Mesothelial cell of epicardium (in vitro differentiated cells): ENCODE measurements around the gene EFHC1. TPM values are rescaled to one million over a fixed set of nuclear protein-coding genes. Genes with fewer than 3 reads are reported as not detected.

ENCODE experiments used
- DNase-seq, 2 experiments: peaks; one replicate each; pipeline ENCODE4 v3.0.0; 2021; ENCODE audit warnings: low spot score in 2 of 2; ENCODE audit not compliant: unreplicated experiment in 2 of 2
- H3K27ac Mint-ChIP-seq: 2 replicates; pipeline ENCODE4 v1.8.0; 2021; ENCODE audit warnings: mixed read lengths
- H3K27me3 Mint-ChIP-seq: 2 replicates; pipeline ENCODE4 v1.8.0; 2021; ENCODE audit warnings: low read depth, mixed read lengths
- H3K36me3 Mint-ChIP-seq: 2 replicates; pipeline ENCODE4 v1.8.0; 2021; ENCODE audit warnings: mixed read lengths
- H3K4me1 Mint-ChIP-seq: 2 replicates; pipeline ENCODE4 v1.8.0; 2021; ENCODE audit warnings: mixed read lengths
- H3K4me3 Mint-ChIP-seq: 2 replicates; pipeline ENCODE4 v1.8.0; 2021; ENCODE audit warnings: mild to moderate bottlenecking, moderate library complexity, mixed read lengths
- H3K9me3 Mint-ChIP-seq: 2 replicates; pipeline ENCODE4 v1.8.0; 2021; ENCODE audit warnings: mixed read lengths
- CTCF ChIP-seq: fragments of 200-600 bp; sonication (generic); IDR thresholded peaks from one replicate; pipeline ENCODE4 v1.5.0; 2021; ENCODE audit warnings: antibody characterized with exemption; ENCODE audit not compliant: unreplicated experiment
- total RNA-seq: library from RNA; stranded (reverse); gene quantifications from 3 replicates; pipeline ENCODE4 v1.2.1, GENCODE V29; 2021

The EFHC1 gene
- total RNA-seq, 1 donor from 2014 or later, result 34.4 TPM

- Mint-ChIP-seq H3K9me3 (no peaks in the 10 kb centered on the region), H3K27ac (peak overlapping the region; percentile 87), H3K4me3 (no peak overlapping the region)
Measured at GRCh38 chr6:52572536-52572935, 152.4 kb downstream of the EFHC1 start.

GRCh38 chr6:52573295-52573694 lies 153.2 kb downstream of the EFHC1 start:
- Mint-ChIP-seq H3K4me3 (peak overlapping the region; percentile 37), H3K4me1 (peaks cover 79% of the 10 kb centered on the region), H3K9me3 (no peaks in the 10 kb centered on the region), H3K27me3 (no peaks in the 10 kb centered on the region), H3K36me3 (no peaks in the 10 kb centered on the region), H3K27ac (peak overlapping the region; percentile 87)
- no peak for DNase-seq
- TF ChIP-seq CTCF, result no peak

More at GRCh38 chr6:52572536-52572935, 152.4 kb downstream of the EFHC1 start:
- Mint-ChIP-seq H3K4me1 (peaks cover 76% of the 10 kb centered on the region), H3K36me3 (no peaks in the 10 kb centered on the region), H3K27me3 (no peaks in the 10 kb centered on the region)
- TF ChIP-seq CTCF, result no peak
- no peak for DNase-seq

Other genes with a start within 250 kb of the EFHC1 start
- gene IL17A, start 234.0 kb upstream of the EFHC1 start, total RNA-seq, result not detected in 3 replicates
- gene IL17F, start 175.8 kb upstream of the EFHC1 start, total RNA-seq, result not detected in 3 replicates
- 71.4 to 74.5 TPM (median 71.6 TPM) in 3 replicates for gene MCM3, start 135.6 kb upstream of the EFHC1 start, total RNA-seq
- gene PAQR8, start 58.2 kb upstream of the EFHC1 start, total RNA-seq, result 9.5 to 9.7 TPM (median 9.5 TPM) in 3 replicates
- gene TRAM2, start 156.7 kb downstream of the EFHC1 start, total RNA-seq, result 21.7 to 22.1 TPM (median 21.8 TPM) in 3 replicates